OCI-LY3 (cell line): ENCODE data around the gene SYCP2L.
"Not testable (repeated sequence)": the region's sequence is repeated elsewhere in the genome, so short reads cannot be mapped to it uniquely, and the experiment has no call there.

ENCODE experiments used
- H2AFZ ChIP-seq: fragments of 200-600, 300-600 bp; shearing (Covaris generic); 2 replicates; pipeline ENCODE4 v1.6.0; 2014; ENCODE audit warnings: antibody characterized with exemption, low read depth, low read length
- H3K27ac ChIP-seq: fragments of 200-600, 300-600 bp; sonication (generic); 2 replicates; pipeline ENCODE4 v1.5.1; 2014; ENCODE audit warnings: mild to moderate bottlenecking, low read length, moderate library complexity, mixed read lengths
- H3K27me3 ChIP-seq: fragments of 200-600, 300-600 bp; sonication (generic); 2 replicates; pipeline ENCODE4 v1.6.1; 2014; ENCODE audit warnings: low read depth, low read length, mixed read lengths
- H3K36me3 ChIP-seq: fragments of 200-600, 300-600 bp; sonication (generic); replicated peaks from 2 replicates; pipeline ENCODE3; 2014; ENCODE audit warnings: low read depth, low read length, mixed read lengths
- H3K4me1 ChIP-seq: fragments of 300-600, 200-600 bp; sonication (generic); 2 replicates; pipeline ENCODE4 v1.6.1; 2014; ENCODE audit warnings: low read length, mixed read lengths
- H3K4me2 ChIP-seq: fragments of 200-600, 300-600 bp; sonication (generic); 2 replicates; pipeline ENCODE4 v1.6.1; 2014; ENCODE audit warnings: low read length, mixed read lengths
- H3K4me3 ChIP-seq: fragments of 300-600, 200-600 bp; sonication (generic); 2 replicates; pipeline ENCODE4 v1.5.1; 2014; ENCODE audit warnings: antibody characterized with exemption, mild to moderate bottlenecking, low read length, moderate library complexity
- H3K79me2 ChIP-seq: fragments of 300-600, 200-600 bp; shearing (Covaris generic); 2 replicates; pipeline ENCODE4 v1.6.1; 2014; ENCODE audit warnings: mild to moderate bottlenecking, low read length, mixed read lengths
- H3K9ac ChIP-seq: fragments of 300-600, 200-600 bp; shearing (Covaris generic); 2 replicates; pipeline ENCODE4 v1.6.0; 2014; ENCODE audit warnings: mild to moderate bottlenecking, low read length, moderate library complexity
- H3K9me3 ChIP-seq: fragments of 200-600, 300-600 bp; shearing (Covaris generic); 2 replicates; pipeline ENCODE4 v1.6.1; 2014; ENCODE audit warnings: low read length, mixed read lengths; ENCODE audit not compliant: insufficient read depth
- H4K20me1 ChIP-seq: fragments of 200-600, 300-600 bp; sonication (generic); 2 replicates; pipeline ENCODE4 v1.6.1; 2016; ENCODE audit warnings: low read length, mixed read lengths; ENCODE audit not compliant: insufficient read depth
- CTCF ChIP-seq: fragments of 200-600, 300-600 bp; sonication (generic); IDR thresholded peaks from 2 replicates; pipeline ENCODE4 v1.5.1; 2014; ENCODE audit warnings: antibody characterized with exemption, low read length, low read depth
- EZH2phosphoT487 ChIP-seq: fragments of 200-600 bp; shearing (Covaris generic); IDR thresholded peaks from 2 replicates; pipeline ENCODE4 v1.6.1; 2018; ENCODE audit warnings: antibody characterized with exemption, mixed run types, low read depth

The SYCP2L gene

DNA sequence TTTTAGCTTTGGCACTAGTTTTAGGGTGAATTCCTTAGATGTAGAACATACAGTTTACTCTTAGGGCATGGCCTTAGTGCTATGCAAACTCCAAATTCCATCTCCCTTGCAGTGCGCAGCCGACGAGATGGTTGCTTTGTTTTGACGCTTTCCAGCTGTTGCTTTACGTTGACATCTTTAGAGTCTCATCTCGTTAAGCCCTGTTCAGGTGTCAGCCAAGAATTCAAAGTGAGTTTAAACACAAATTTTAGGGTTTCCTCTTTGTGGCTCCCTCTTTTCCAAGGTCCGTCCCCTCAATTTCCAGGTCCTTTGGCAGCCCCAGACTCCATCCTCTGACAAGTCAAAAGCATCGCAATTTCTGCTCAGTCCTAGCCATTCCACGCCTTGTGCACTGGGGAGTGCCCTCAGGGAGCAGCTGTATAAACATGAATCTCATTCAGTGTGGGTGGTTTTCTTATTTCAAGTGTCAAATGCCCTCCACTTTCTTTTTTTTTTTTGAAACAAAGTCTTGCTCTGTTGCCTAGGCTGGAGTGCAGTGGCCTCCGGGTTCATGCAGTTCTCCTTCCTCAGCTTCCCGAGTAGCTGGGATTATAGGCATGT, 34.4 kb upstream of the SYCP2L start:
- Histone ChIP-seq H3K79me2 (no peaks in the 10 kb centered on the region), H3K27ac (no peak overlapping the region), H3K9me3 (no peaks in the 10 kb centered on the region), H3K9ac (no peak overlapping the region), H4K20me1 (no peaks in the 10 kb centered on the region), H2AFZ (no peak overlapping the region), H3K4me1 (peaks cover 6% of the 10 kb centered on the region; the same call in 1 of the 2 replicates), H3K27me3 (no peaks in the 10 kb centered on the region), H3K4me2 (no peak overlapping the region), H3K4me3 (no peak overlapping the region), H3K36me3 (no peaks in the 10 kb centered on the region)
- TF ChIP-seq EZH2phosphoT487 (no peak), CTCF (no peak)

DNA sequence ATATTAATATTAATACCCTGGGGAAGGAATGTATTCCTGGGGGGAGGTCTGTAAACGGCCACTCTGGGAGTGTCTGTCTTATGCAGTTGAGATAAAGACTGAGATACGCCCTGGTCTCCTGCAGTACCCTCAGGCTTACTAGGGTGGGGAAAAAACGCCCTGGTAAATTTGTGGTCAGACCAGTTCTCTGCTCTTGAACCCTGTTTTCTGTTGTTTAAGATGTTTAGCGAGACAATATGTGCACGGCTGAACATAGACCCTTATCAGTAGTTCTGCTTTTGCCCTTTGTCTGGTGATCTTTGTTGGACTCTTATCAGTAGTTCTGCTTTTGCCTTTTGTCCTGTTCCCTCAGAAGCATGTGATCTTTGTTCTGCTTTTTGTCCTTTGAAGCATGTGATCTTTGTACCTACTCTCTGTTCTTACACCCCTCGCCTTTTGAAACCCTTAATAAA, 33.0 kb upstream of the SYCP2L start:
- not testable (repeated sequence) for H3K4me3 ChIP-seq, H3K9me3 ChIP-seq, H3K79me2 ChIP-seq, H3K27ac ChIP-seq, H3K4me1 ChIP-seq, H4K20me1 ChIP-seq, H3K9ac ChIP-seq, H3K27me3 ChIP-seq, H3K36me3 ChIP-seq, H3K4me2 ChIP-seq, H2AFZ ChIP-seq

GRCh38 chr6:10854922-10855632, 31.8 kb upstream of the SYCP2L start:
- TF ChIP-seq EZH2phosphoT487, result no peak
- no peak for TF ChIP-seq CTCF
- Histone ChIP-seq H3K27ac (no peak overlapping the region), H3K79me2 (no peaks in the 10 kb centered on the region), H3K4me3 (no peak overlapping the region), H3K4me2 (peak overlapping the region; percentile 12; the same call in 1 of the 2 replicates), H3K36me3 (no peaks in the 10 kb centered on the region), H2AFZ (no peak overlapping the region), H4K20me1 (no peaks in the 10 kb centered on the region), H3K27me3 (no peaks in the 10 kb centered on the region), H3K9ac (no peak overlapping the region), H3K9me3 (no peaks in the 10 kb centered on the region), H3K4me1 (peaks cover 6% of the 10 kb centered on the region; the same call in 1 of the 2 replicates)

DNA sequence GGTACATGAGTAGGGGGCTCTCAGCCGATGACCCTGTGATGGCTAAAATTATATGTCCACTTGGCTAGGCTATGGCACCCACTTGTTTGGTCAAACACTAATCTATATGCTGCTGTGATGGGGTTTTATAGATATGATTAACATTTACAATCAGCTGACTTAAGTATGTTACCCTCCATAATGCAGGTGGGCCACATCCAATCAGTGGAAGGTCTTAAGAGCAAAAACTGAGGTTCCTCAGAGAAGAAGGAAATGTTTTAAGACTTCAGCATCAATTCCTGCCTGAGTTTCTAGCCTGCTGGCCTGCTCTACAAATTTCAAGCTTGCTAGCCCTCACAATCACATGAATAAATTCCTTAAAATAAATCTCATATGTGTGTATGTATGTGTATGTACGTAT, 29.6 kb upstream of the SYCP2L start:
- no peak for TF ChIP-seq CTCF
- no peak for TF ChIP-seq EZH2phosphoT487
- H3K27me3 ChIP-seq, result no peaks in the 10 kb centered on the region
- no peaks in the 10 kb centered on the region for H3K79me2 ChIP-seq
- H4K20me1 ChIP-seq, result no peaks in the 10 kb centered on the region
- H3K4me3 ChIP-seq, result no peak overlapping the region
- H3K9ac ChIP-seq, result no peak overlapping the region
- no peak overlapping the region for H3K27ac ChIP-seq
- H2AFZ ChIP-seq, result no peak overlapping the region
- peaks cover 6% of the 10 kb centered on the region; the same call in 1 of the 2 replicates for H3K4me1 ChIP-seq
- no peak overlapping the region for H3K4me2 ChIP-seq
- no peaks in the 10 kb centered on the region for H3K9me3 ChIP-seq
- no peaks in the 10 kb centered on the region for H3K36me3 ChIP-seq
